ENCODE results near the gene CRK.

CRK gene

DNA sequence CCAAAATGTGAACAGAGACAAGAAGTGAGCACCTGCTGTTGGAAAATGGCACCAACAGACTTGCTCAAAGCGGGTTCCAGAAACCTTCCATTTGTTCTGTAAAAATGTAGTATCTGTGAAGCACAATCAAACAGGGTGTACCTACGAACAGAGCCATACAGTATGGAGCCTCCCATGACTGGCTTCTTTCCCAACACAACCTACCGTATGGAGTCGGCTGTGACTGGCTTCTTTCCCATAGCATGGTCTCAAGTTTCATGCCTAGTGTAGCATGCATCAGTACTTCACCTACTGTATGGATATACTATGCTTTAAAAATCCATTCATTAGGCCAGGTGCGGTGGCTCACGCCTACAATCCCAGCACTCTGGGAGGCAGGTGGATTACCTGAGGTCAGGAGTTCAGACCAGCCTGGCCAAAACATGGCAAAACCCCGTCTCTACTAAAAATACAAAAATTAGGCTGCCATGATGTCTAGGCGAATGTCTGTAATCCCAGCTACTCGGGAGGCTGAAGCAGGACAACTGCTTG is 82.3 kb downstream of the CRK start:
- TF ChIP-seq, protein P1, sequence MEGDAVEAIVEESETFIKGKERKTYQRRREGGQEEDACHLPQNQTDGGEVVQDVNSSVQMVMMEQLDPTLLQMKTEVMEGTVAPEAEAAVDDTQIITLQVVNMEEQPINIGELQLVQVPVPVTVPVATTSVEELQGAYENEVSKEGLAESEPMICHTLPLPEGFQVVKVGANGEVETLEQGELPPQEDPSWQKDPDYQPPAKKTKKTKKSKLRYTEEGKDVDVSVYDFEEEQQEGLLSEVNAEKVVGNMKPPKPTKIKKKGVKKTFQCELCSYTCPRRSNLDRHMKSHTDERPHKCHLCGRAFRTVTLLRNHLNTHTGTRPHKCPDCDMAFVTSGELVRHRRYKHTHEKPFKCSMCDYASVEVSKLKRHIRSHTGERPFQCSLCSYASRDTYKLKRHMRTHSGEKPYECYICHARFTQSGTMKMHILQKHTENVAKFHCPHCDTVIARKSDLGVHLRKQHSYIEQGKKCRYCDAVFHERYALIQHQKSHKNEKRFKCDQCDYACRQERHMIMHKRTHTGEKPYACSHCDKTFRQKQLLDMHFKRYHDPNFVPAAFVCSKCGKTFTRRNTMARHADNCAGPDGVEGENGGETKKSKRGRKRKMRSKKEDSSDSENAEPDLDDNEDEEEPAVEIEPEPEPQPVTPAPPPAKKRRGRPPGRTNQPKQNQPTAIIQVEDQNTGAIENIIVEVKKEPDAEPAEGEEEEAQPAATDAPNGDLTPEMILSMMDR (IDR thresholded peaks at IDR 0.05; ENCODE audit: low read length, missing control alignments): no peak
- no peak for DNase-seq (ENCODE audit: low read depth)
- H3K4me3 ChIP-seq (replicated peaks; ENCODE audit: low read depth, low read length): no peak overlapping the region

DNA sequence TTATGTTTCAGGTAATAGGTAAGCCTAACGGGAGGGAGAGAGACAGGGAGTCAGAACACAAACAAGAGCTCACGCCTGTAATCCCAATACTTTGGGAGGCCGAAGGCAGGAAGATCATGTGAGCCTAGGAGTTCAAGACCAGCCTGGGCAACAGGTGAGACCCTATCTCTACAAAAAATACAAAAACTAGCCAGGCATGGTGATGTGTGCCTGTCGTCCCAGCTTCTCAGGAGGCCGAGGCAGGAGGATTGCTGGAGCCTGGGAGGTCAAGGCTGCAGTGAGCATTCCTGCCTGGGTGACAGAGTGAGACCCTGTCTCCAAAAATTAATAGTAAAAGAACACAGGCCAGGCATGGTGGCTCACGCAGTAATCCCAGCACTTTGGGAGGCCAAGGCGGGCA is 83.4 kb downstream of the CRK start:
- H3K4me3 ChIP-seq (replicated peaks; ENCODE audit: low read depth, low read length): no peak overlapping the region
- TF ChIP-seq, protein P1 (IDR thresholded peaks at IDR 0.05; ENCODE audit: low read length, missing control alignments): no peak
- no peak for DNase-seq (ENCODE audit: low read depth)

DNA sequence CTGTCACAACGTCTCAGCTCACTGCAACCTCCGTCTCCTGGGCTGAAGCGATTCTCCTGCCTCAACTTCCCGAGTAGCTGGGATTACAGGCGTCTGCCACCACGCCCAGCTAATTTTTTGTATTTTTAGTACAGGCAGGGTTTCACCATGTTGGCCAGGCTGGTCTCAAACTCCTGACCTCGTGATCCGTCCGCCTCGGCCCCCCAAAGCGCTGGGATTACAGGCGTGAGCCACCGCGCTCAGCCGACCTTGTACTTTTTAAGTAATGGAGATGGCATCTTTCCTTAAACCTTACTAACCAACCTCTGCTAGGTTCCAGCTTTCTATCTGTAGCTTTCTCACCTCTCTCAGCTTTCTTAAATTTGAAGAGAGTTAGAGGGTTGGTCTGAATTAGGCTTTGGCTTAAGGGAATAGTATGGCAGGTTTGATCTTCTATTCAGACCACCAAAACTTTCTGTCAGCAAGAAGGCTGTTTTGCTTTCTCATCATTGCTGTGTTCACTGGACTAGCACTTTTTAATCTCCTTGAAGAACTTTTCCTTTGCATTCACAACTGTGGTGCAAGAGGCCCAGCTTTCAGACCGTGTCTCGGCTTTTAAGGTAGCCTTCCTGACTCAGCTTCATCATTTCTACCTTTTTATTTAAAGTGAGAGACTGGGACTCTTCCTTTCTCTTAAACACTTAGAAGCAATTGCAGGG is 84.0 kb downstream of the CRK start:
- no peak for DNase-seq (ENCODE audit: low read depth)
- TF ChIP-seq, protein P1 (IDR thresholded peaks at IDR 0.05; ENCODE audit: low read length, missing control alignments): no peak
- no peak overlapping the region for H3K4me3 ChIP-seq (replicated peaks; ENCODE audit: low read depth, low read length)
